ENCODE data around the gene DPH7.
"Not testable (repeated sequence)": the region's sequence is repeated elsewhere in the genome, so short reads cannot be mapped to it uniquely, and the experiment has no call there.

DNA sequence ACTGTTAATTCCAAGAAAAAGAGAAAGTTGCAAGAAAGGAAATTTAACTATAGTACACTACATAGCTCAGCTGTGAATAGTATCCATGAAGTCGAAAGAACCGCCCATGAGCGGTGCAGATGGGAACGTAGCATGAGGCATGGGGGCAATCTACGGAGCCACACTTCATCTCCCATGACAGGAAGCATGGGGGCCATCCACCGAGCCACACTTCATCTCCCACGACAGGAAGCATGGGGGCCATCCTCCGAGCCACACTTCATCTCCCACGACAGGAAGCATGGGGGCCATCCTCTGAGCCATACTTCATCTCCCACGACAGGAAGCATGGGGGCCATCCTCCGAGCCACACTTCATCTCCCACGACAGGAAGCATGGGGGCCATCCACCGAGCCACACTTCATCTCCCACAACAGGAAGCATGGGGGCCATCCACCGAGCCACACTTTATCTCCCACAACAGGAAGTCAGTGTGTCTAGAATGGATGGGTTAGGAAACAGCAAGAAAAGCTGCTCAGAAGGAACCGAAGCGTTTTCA, 42.1 kb downstream of the DPH7 start:
- not testable (repeated sequence) for TF ChIP-seq POLR2A, EP300 (IDR thresholded peaks at IDR 0.05)
- TF ChIP-seq, protein P1, sequence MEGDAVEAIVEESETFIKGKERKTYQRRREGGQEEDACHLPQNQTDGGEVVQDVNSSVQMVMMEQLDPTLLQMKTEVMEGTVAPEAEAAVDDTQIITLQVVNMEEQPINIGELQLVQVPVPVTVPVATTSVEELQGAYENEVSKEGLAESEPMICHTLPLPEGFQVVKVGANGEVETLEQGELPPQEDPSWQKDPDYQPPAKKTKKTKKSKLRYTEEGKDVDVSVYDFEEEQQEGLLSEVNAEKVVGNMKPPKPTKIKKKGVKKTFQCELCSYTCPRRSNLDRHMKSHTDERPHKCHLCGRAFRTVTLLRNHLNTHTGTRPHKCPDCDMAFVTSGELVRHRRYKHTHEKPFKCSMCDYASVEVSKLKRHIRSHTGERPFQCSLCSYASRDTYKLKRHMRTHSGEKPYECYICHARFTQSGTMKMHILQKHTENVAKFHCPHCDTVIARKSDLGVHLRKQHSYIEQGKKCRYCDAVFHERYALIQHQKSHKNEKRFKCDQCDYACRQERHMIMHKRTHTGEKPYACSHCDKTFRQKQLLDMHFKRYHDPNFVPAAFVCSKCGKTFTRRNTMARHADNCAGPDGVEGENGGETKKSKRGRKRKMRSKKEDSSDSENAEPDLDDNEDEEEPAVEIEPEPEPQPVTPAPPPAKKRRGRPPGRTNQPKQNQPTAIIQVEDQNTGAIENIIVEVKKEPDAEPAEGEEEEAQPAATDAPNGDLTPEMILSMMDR (IDR thresholded peaks at IDR 0.05) = not testable (repeated sequence)

Data from sigmoid colon (tissue), 4 donors.